MCF 10A (cell line): ENCODE data around the gene DSC1. TPM values are rescaled to one million over a fixed set of nuclear protein-coding genes. Genes with fewer than 3 reads are reported as not detected.
"Not testable (repeated sequence)": the region's sequence is repeated elsewhere in the genome, so short reads cannot be mapped to it uniquely, and the experiment has no call there.

Experiments used
- BruUV-seq: library from RNA; stranded (reverse); fragments of 400-500 nt; replicated peaks from 2 replicates; lab custom pipeline; 2021; lab: Mats Ljungman, UMichigan
- CTCF ChIA-PET: fragments of 300-600 bp; sonication (Branson Sonifier 250); formaldehyde crosslinking; extraction: SDS; loops from one replicate; lab custom pipeline; 2021; ENCODE audit warnings: antibody characterized with exemption, inconsistent platforms; lab: Yijun Ruan, JAX
- POLR2A ChIA-PET: fragments of 300-600, 350-650 bp; sonication (Branson Sonifier 250); formaldehyde crosslinking; extraction: SDS; loops from one replicate; lab custom pipeline; 2020; ENCODE audit warnings: antibody characterized with exemption, inconsistent platforms; lab: Yijun Ruan, JAX
- DNase-seq: peaks from one replicate; pipeline ENCODE4 v3.0.0-alpha.2; 2018; ENCODE audit not compliant: unreplicated experiment
- H3K27ac Mint-ChIP-seq: one replicate; pipeline ENCODE4 v1.8.0; 2022; ENCODE audit warnings: mild to moderate bottlenecking, low read depth, mixed read lengths; ENCODE audit not compliant: unreplicated experiment
- H3K27me3 Mint-ChIP-seq: one replicate; pipeline ENCODE4 v1.8.0; 2022; ENCODE audit warnings: mixed read lengths; ENCODE audit not compliant: insufficient read depth, unreplicated experiment
- H3K36me3 Mint-ChIP-seq: one replicate; pipeline ENCODE4 v1.8.0; 2022; ENCODE audit warnings: mild to moderate bottlenecking, moderate library complexity, mixed read lengths; ENCODE audit not compliant: insufficient read depth, unreplicated experiment
- H3K4me1 Mint-ChIP-seq: one replicate; pipeline ENCODE4 v1.8.0; 2022; ENCODE audit warnings: mixed read lengths; ENCODE audit not compliant: insufficient read depth, unreplicated experiment
- H3K4me3 Mint-ChIP-seq: one replicate; pipeline ENCODE4 v1.8.0; 2022; ENCODE audit warnings: mild to moderate bottlenecking, moderate library complexity, mixed read lengths; ENCODE audit not compliant: unreplicated experiment
- H3K9me3 Mint-ChIP-seq: one replicate; pipeline ENCODE4 v1.8.0; 2022; ENCODE audit warnings: mixed read lengths; ENCODE audit not compliant: unreplicated experiment
- CTCF ChIP-seq: fragments of 200-600 bp; IDR thresholded peaks from one replicate; pipeline ENCODE4 v1.8.0; 2022; ENCODE audit warnings: antibody characterized with exemption, mild to moderate bottlenecking; ENCODE audit not compliant: unreplicated experiment
- intact Hi-C: fragments of 100-400 bp; cut with micrococcal nuclease; formaldehyde crosslinking; loops from 2 replicates; pipeline ENCODE4 v1.14.1; 2022
- total RNA-seq: library from RNA; stranded (reverse); gene quantifications from 2 replicates; pipeline ENCODE4 v1.2.3, GENCODE V29; 2022

DSC1 gene
- total RNA-seq, 1 experiment from 2014 or later = not detected

GRCh38 chr18:31190919-31191318, 28.3 kb upstream of the DSC1 start:
- H3K27ac Mint-ChIP-seq = no peak overlapping the region
- intact Hi-C loops = no loop called here

GRCh38 chr18:31189757-31190156, 27.1 kb upstream of the DSC1 start:
- no peaks in the 10 kb centered on the region for H3K27me3 Mint-ChIP-seq
- no peaks in the 10 kb centered on the region for H3K4me1 Mint-ChIP-seq
- no peak overlapping the region for H3K27ac Mint-ChIP-seq
- ChIA-PET POLR2A (no interaction called here), CTCF (no interaction called here)
- TF ChIP-seq CTCF = no peak
- DNase-seq = no peak
- no peaks in the 10 kb centered on the region for H3K36me3 Mint-ChIP-seq
- no peak overlapping the region for H3K4me3 Mint-ChIP-seq
- intact Hi-C loops = no loop called here
- H3K9me3 Mint-ChIP-seq = no peaks in the 10 kb centered on the region
- no TSS peak for BruUV-seq

More at GRCh38 chr18:31190919-31191318, 28.3 kb upstream of the DSC1 start:
- ChIA-PET POLR2A (interaction anchor here (0.9 kb wide), 1 partner anchor 10 kb away, joined by 5 read pairs; no protein-coding TSS in a partner anchor), CTCF (interaction anchor here (1.0 to 1.2 kb wide), 2 partner anchors 11 to 14 kb away, joined by 3 to 4 read pairs; no protein-coding TSS in a partner anchor)
- DNase-seq = no peak
- BruUV-seq = no TSS peak
- no peaks in the 10 kb centered on the region for H3K9me3 Mint-ChIP-seq
- no peak for TF ChIP-seq CTCF
- H3K27me3 Mint-ChIP-seq = no peaks in the 10 kb centered on the region
- H3K4me1 Mint-ChIP-seq = no peaks in the 10 kb centered on the region
- no peak overlapping the region for H3K4me3 Mint-ChIP-seq
- no peaks in the 10 kb centered on the region for H3K36me3 Mint-ChIP-seq

DNA sequence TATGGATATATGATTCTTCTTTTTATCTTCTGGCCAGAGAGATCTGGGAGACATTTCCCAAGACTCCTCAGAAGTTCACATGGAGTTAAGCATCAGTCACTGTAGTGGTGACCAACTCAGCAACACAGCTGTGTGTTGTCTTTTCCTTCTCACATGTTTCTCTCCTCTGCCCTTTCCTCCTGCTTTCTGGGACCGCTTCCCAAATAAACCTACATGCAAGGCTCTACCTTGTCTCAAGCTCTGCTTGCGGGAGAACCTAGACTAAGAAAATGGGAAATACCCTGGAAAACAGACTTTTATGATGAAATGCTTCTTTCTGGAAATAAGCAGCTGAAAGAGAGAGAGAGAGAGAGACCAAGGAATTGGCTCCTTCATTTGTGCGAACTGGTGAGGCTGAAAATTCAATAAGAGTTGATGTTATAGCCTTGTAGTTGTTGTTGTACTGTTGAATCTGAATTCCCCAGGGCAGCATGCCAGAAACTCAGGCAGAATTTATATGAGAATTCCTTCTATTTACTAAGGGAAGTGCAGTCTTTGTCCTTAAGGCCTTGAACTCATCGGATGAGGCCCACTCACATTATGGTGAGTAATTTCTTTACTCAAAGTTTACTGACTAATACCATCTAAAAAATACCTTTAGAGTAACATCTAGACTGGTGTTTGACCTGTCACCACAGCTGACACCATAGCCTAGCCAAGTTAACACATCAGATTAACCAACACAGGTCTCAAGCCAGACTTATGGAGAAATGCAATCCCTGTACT, 22.7 kb upstream of the DSC1 start:
- Mint-ChIP-seq H3K27me3 (no peaks in the 10 kb centered on the region), H3K4me1 (no peaks in the 10 kb centered on the region), H3K4me3 (no peak overlapping the region), H3K27ac (no peak overlapping the region), H3K36me3 (no peaks in the 10 kb centered on the region), H3K9me3 (no peaks in the 10 kb centered on the region)
- ChIA-PET CTCF (no interaction called here), POLR2A (interaction anchor here (0.6 kb wide), 1 partner anchor 366 kb away, joined by 6 read pairs; no protein-coding TSS in a partner anchor)
- TF ChIP-seq CTCF = no peak
- intact Hi-C loops = no loop called here
- no peak for DNase-seq
- BruUV-seq = no TSS peak

DNA sequence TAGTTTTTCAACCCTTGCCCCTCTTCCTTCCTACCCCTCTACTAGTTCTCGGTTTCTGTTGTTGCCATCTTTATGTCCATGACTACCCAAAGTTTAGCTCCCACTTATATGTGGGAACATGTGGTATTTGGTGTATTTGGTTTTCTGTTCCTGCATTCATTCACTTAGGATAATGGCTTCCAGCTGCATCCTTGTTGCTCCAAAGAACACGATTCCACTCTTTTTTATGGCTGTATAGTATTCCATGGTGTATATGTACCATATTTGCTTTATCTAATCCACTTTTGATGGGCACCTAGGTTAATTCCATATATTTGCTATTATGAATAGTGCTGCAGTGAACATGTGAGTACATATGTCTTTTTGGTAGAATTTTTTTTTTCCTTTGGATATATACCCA, 20.6 kb upstream of the DSC1 start:
- intact Hi-C loops = no loop called here
- H3K27ac Mint-ChIP-seq = no peak overlapping the region
- no peaks in the 10 kb centered on the region for H3K27me3 Mint-ChIP-seq
- BruUV-seq = no TSS peak
- no peaks in the 10 kb centered on the region for H3K36me3 Mint-ChIP-seq
- DNase-seq = no peak
- H3K9me3 Mint-ChIP-seq = no peaks in the 10 kb centered on the region
- no peaks in the 10 kb centered on the region for H3K4me1 Mint-ChIP-seq
- POLR2A ChIA-PET = interaction anchor here (0.8 kb wide), 1 partner anchor 329 kb away, joined by 3 read pairs; no protein-coding TSS in a partner anchor
- TF ChIP-seq CTCF = no peak
- CTCF ChIA-PET = interaction anchor here (0.6 kb wide), 1 partner anchor 13 kb away, joined by 3 read pairs; no protein-coding TSS in a partner anchor
- H3K4me3 Mint-ChIP-seq = no peak overlapping the region

- H3K27me3 Mint-ChIP-seq, BruUV-seq, H3K36me3 Mint-ChIP-seq, H3K4me1 Mint-ChIP-seq, H3K27ac Mint-ChIP-seq, H3K4me3 Mint-ChIP-seq, intact Hi-C loops, H3K9me3 Mint-ChIP-seq, POLR2A ChIA-PET, DNase-seq: not testable (repeated sequence)
- CTCF ChIA-PET = interaction anchor here (0.7 to 0.9 kb wide), 2 partner anchors 14 kb away, joined by 3 read pairs; no protein-coding TSS in a partner anchor
Observed at GRCh38 chr18:31177369-31177768, 14.7 kb upstream of the DSC1 start.
